HG03025 (cell line): ENCODE results near the gene CDK5.
"Not testable (repeated sequence)": the region's sequence is repeated elsewhere in the genome, so short reads cannot be mapped to it uniquely, and the experiment has no call there.

Experiments
- ATAC-seq: cut with Tn5 transposase; IDR thresholded peaks from one replicate; pipeline ENCODE4 v1.9.1; 2021; ENCODE audit warnings: mild to moderate bottlenecking, moderate library complexity; ENCODE audit not compliant: unreplicated experiment, low FRiP score

CDK5 gene

GRCh38 chr7:151038951-151039849 lies 18.5 kb downstream of the CDK5 start:
- no peak for ATAC-seq

GRCh38 chr7:151035902-151036301 lies 21.8 kb downstream of the CDK5 start:
- ATAC-seq: no peak

- ATAC-seq: no peak
Measured at GRCh38 chr7:151035026-151035717, 22.5 kb downstream of the CDK5 start.

GRCh38 chr7:151034312-151035025 lies 23.2 kb downstream of the CDK5 start:
- no peak for ATAC-seq

- ATAC-seq: no peak
Measured at GRCh38 chr7:151033864-151034249, 23.8 kb downstream of the CDK5 start.

GRCh38 chr7:151032936-151033863 lies 24.5 kb downstream of the CDK5 start:
- ATAC-seq: no peak

- no peak for ATAC-seq
Measured at GRCh38 chr7:151031011-151031410, 26.7 kb downstream of the CDK5 start.

- ATAC-seq: no peak
Measured at GRCh38 chr7:151028948-151029501, 28.7 kb downstream of the CDK5 start.

GRCh38 chr7:151028131-151028947 lies 29.4 kb downstream of the CDK5 start, which contains the start of gene ABCB8:
ABCB8 (plus strand) TSS chr7:151028450; CDS start chr7:151028516, 66 bp downstream.
- peak; percentile 97 for ATAC-seq

GRCh38 chr7:151027728-151028130 lies 30.0 kb downstream of the CDK5 start:
- not testable (repeated sequence) for ATAC-seq

- not testable (repeated sequence) for ATAC-seq
Measured at GRCh38 chr7:151026771-151027727, 30.6 kb downstream of the CDK5 start.

- no peak for ATAC-seq
Measured at GRCh38 chr7:151025924-151026671, 31.6 kb downstream of the CDK5 start.

- no peak for ATAC-seq
Measured at GRCh38 chr7:151024435-151025056, 33.2 kb downstream of the CDK5 start, which contains the start of gene ATG9B. ATG9B (minus strand) TSS chr7:151024494; CDS start chr7:151024423, 71 bp downstream.

- ATAC-seq: no peak
Measured at GRCh38 chr7:151023232-151023631, 34.5 kb downstream of the CDK5 start.

GRCh38 chr7:151020231-151020630 lies 37.5 kb downstream of the CDK5 start:
- ATAC-seq: no peak

- no peak for ATAC-seq
Measured at GRCh38 chr7:151019130-151019447, 38.6 kb downstream of the CDK5 start.
